PFSK-1 (cell line): ENCODE measurements around the gene CCZ1.
"Not testable (repeated sequence)": the region's sequence is repeated elsewhere in the genome, so short reads cannot be mapped to it uniquely, and the experiment has no call there.

ENCODE experiments used
- FOXP2 ChIP-seq: optimal IDR thresholded peaks from 2 replicates; pipeline ENCODE3; 2011; ENCODE audit warnings: borderline replicate concordance, control low read depth, inconsistent platforms; ENCODE audit not compliant: insufficient read depth; ENCODE audit errors: extremely low read length, extremely low read depth
- POLR2AphosphoS5 ChIP-seq: IDR thresholded peaks from 2 replicates; pipeline ENCODE4 v1.6.1; 2012; ENCODE audit warnings: low read depth, mild to moderate bottlenecking, control low read depth, low read length, moderate library complexity
- SIN3A ChIP-seq: IDR thresholded peaks from 2 replicates; pipeline ENCODE4 v1.6.1; 2012; ENCODE audit warnings: mild to moderate bottlenecking, low read length, moderate library complexity, borderline replicate concordance; ENCODE audit not compliant: insufficient read depth
- TAF1 ChIP-seq: IDR thresholded peaks from 2 replicates; pipeline ENCODE4 v1.6.1; 2012; ENCODE audit warnings: low read length, control low read depth, borderline replicate concordance; ENCODE audit not compliant: insufficient read depth
- TF ChIP-seq, protein P1 (sequence below), 2 experiments: IDR thresholded peaks; 2 replicates each; pipeline versions ENCODE4 v1.6.1 to v1.8.0; 2011 to 2012; ENCODE audit warnings: low read depth in 2 of 2, low read length in 2 of 2, control low read depth in 1 of 2, inconsistent platforms in 1 of 2, mild to moderate bottlenecking in 1 of 2, moderate library complexity in 1 of 2; ENCODE audit not compliant: insufficient read depth in 1 of 2

Gene CCZ1

DNA sequence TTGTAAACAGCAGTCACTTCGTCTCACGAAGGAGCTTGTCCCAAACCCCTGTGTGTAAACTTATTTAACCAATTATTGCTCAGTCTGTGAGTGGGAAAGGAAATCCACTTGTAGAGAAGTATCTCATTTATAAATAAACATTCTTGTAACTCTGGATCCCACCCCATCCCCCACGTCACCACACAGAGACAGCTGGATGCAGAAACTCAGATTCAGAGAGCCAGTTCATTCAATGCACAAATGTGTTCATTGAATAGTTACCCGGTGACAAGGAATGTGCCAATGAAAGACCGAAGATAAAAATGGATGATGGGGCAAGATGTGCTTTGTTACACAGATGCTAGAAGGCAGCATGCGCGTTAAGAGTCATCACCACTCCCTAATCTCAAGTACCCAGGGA lies 26.2 kb upstream of the CCZ1 start:
- TF ChIP-seq, protein P1, sequence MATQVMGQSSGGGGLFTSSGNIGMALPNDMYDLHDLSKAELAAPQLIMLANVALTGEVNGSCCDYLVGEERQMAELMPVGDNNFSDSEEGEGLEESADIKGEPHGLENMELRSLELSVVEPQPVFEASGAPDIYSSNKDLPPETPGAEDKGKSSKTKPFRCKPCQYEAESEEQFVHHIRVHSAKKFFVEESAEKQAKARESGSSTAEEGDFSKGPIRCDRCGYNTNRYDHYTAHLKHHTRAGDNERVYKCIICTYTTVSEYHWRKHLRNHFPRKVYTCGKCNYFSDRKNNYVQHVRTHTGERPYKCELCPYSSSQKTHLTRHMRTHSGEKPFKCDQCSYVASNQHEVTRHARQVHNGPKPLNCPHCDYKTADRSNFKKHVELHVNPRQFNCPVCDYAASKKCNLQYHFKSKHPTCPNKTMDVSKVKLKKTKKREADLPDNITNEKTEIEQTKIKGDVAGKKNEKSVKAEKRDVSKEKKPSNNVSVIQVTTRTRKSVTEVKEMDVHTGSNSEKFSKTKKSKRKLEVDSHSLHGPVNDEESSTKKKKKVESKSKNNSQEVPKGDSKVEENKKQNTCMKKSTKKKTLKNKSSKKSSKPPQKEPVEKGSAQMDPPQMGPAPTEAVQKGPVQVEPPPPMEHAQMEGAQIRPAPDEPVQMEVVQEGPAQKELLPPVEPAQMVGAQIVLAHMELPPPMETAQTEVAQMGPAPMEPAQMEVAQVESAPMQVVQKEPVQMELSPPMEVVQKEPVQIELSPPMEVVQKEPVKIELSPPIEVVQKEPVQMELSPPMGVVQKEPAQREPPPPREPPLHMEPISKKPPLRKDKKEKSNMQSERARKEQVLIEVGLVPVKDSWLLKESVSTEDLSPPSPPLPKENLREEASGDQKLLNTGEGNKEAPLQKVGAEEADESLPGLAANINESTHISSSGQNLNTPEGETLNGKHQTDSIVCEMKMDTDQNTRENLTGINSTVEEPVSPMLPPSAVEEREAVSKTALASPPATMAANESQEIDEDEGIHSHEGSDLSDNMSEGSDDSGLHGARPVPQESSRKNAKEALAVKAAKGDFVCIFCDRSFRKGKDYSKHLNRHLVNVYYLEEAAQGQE (IDR thresholded peaks at IDR 0.05; ENCODE audit: insufficient read depth in 1 of 2, low read depth in 2 of 2, low read length in 2 of 2) = no peak
- TF ChIP-seq POLR2AphosphoS5 = no peak
- no peak for TF ChIP-seq TAF1
- no peak for TF ChIP-seq SIN3A
- no peak for TF ChIP-seq FOXP2

DNA sequence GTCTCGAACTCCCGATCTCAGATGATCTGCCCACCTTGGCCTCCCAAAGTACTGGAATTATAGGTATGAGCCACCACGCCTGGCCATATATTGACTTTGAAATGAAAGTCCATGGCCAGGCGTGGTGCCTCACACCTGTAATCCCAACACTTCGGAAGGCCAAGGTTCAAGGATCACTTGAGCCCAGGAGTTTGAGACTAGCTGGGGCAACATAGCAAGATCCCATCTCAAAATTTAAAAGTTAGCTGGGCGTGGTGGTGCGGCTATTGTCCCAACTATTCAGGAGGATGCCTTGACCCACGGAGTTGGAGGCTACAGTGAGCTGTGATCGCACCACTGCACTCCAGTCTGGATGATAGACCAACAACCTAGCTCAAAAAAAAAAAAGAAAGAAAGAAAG lies 6.0 kb upstream of the CCZ1 start:
- TF ChIP-seq FOXP2 = no peak
- no peak for TF ChIP-seq POLR2AphosphoS5
- no peak for TF ChIP-seq TAF1
- TF ChIP-seq, protein P1 (IDR thresholded peaks at IDR 0.05; ENCODE audit: insufficient read depth in 1 of 2, low read depth in 2 of 2, low read length in 2 of 2) = no peak
- no peak for TF ChIP-seq SIN3A

DNA sequence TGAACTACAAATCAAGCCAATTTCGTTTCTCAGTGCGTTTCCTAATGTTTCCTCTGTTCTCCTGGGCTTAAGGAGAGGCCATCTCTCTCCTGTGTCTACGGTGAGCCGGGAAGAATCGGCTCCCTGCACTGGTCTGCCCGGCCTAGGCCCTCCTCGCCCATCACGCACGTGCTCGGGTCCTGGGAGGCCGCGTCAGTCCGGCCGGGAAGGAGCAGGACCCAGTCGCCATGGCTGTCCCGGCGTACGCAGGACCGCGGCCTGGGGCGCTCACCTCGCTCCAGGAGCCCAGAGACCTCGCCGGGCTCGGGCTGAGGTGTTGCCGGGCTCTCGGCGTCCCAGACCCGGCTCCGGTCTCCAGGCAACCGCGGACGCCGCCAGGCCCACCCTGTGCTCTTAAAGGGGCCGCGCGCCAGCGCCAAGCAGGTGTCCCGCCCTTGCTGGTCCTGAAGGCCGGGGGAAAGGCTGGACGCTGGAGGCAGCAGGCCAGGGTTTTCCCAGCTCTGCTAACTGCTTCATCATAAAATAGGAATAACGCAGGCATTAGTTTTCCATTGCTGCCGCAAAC lies 71.9 kb downstream of the CCZ1 start, which contains the start of gene RSPH10B:
Gene RSPH10B (minus strand): TSS at position 343 of the 565 bp plus-strand sequence. CDS start 3,573 bp downstream, outside the sequence.
- TF ChIP-seq, protein P1 (IDR thresholded peaks at IDR 0.05; ENCODE audit: insufficient read depth in 1 of 2, low read depth in 2 of 2, low read length in 2 of 2) = not testable (repeated sequence)
- TF ChIP-seq SIN3A, FOXP2: not testable (repeated sequence)
